A549 (cell line): ENCODE measurements around the gene PAIP1. TPM values are rescaled to one million over a fixed set of nuclear protein-coding genes. Genes with fewer than 3 reads are reported as not detected.

Experiments
- ATAC-seq, 2 experiments: fragments of 200-7000 bp in 1 of 2; fragments of >200 bp in 1 of 2; cut with Nextera tagmentation in 1 of 2; cut with Tn5 transposase in 1 of 2; 3 replicates each; pipeline versions ENCODE4 v1.8.0 to v1.9.1; 2018 to 2020; ENCODE audit warnings: mild to moderate bottlenecking in 1 of 2, moderate library complexity in 1 of 2
- CTCF ChIA-PET: fragments of 300-600 bp; sonication (Branson Sonifier 250); formaldehyde crosslinking; extraction: SDS; loops from one replicate; lab custom pipeline; 2021; ENCODE audit warnings: antibody characterized with exemption, inconsistent platforms; lab: Yijun Ruan, JAX
- POLR2A ChIA-PET: fragments of 350-600 bp; formaldehyde crosslinking; extraction: SDS; loops from one replicate; lab custom pipeline; 2021; ENCODE audit warnings: antibody characterized with exemption, inconsistent platforms; lab: Yijun Ruan, JAX
- DNase-seq, 2 experiments: peaks; one replicate each; pipeline versions ENCODE4 v3.0.0 to v3.0.0-alpha.2; 2011 to 2016; ENCODE audit warnings: low read depth in 1 of 2, low spot score in 1 of 2
- FAIRE-seq: peaks from 2 replicates; lab custom pipeline; 2011; peaks lifted over from hg19 to GRCh38; lab: Jason Lieb, UNC
- H3K27ac ChIP-seq, 2 experiments: fragments of >200 bp; sonication (Bioruptor Twin); formaldehyde crosslinking; 3 replicates each; pipeline ENCODE4 v1.5.1; 2016 to 2017
- H3K4me1 ChIP-seq: fragments of >200 bp; sonication (Bioruptor Twin); formaldehyde crosslinking; 3 replicates; pipeline ENCODE4 v1.6.1; 2016
- H3K4me2 ChIP-seq: fragments of >200 bp; sonication (Bioruptor Twin); formaldehyde crosslinking; 3 replicates; pipeline ENCODE4 v1.6.1; 2016
- H3K4me3 ChIP-seq: fragments of >200 bp; sonication (Bioruptor Twin); formaldehyde crosslinking; 3 replicates; pipeline ENCODE4 v1.5.1; 2016
- H3K9me3 ChIP-seq: fragments of >200 bp; sonication (Bioruptor Twin); formaldehyde crosslinking; 3 replicates; pipeline ENCODE4 v1.6.1; 2016
- BHLHE40 ChIP-seq: IDR thresholded peaks from 2 replicates; pipeline ENCODE4 v1.6.1; 2012; ENCODE audit warnings: low read depth, low read length, inconsistent platforms
- CHD2 ChIP-seq: fragments of 150-350 bp; IDR thresholded peaks from 2 replicates; pipeline ENCODE4 v1.6.1; 2014; ENCODE audit warnings: low read length; ENCODE audit not compliant: partially characterized antibody
- FOSB ChIP-seq: fragments of 250-450 bp; sonication (Bioruptor Pico); IDR thresholded peaks from 2 replicates; pipeline ENCODE4 v1.5.0; 2020; ENCODE audit warnings: mild to moderate bottlenecking, moderate library complexity
- HDAC2 ChIP-seq: fragments of 200-600 bp; sonication (generic); IDR thresholded peaks from 2 replicates; pipeline ENCODE4 v1.6.1; 2016
- JUN ChIP-seq, 2 experiments: fragments of >200 bp; sonication (Bioruptor Twin); formaldehyde crosslinking; IDR thresholded peaks; 2 replicates in 1 of 2; 3 replicates in 1 of 2; pipeline ENCODE4 v1.6.1; 2016 to 2017
- MAZ ChIP-seq: fragments of 150-350 bp; IDR thresholded peaks from 2 replicates; pipeline ENCODE4 v1.6.1; 2014; ENCODE audit warnings: antibody characterized with exemption, low read depth, low read length, borderline replicate concordance
- NFE2L2 ChIP-seq: fragments of 150-350 bp; conservative IDR thresholded peaks from 2 replicates; pipeline ENCODE4 v1.6.1; 2014; ENCODE audit warnings: low read length
- POLR2AphosphoS2 ChIP-seq: conservative IDR thresholded peaks from 2 replicates; pipeline ENCODE4 v1.6.1; 2012; ENCODE audit warnings: low read length, improper control_type of control experiment, inconsistent platforms
- RARB ChIP-seq: fragments of 250-450 bp; sonication (Bioruptor Pico); IDR thresholded peaks from 2 replicates; pipeline ENCODE4 v1.8.0; 2021; ENCODE audit warnings: mild to moderate bottlenecking, moderate library complexity
- RFX5 ChIP-seq: fragments of 450-650 bp; IDR thresholded peaks from 2 replicates; pipeline ENCODE4 v1.7.1; 2014; ENCODE audit warnings: antibody characterized with exemption, mild to moderate bottlenecking, moderate library complexity
- SREBF2 ChIP-seq: fragments of 450-650 bp; IDR thresholded peaks from 2 replicates; pipeline ENCODE4 v1.6.1; 2014; ENCODE audit warnings: mild to moderate bottlenecking, moderate library complexity
- ZC3H11A ChIP-seq: fragments of 450-650 bp; IDR thresholded peaks from 2 replicates; pipeline ENCODE4 v1.6.1; 2014; ENCODE audit warnings: antibody characterized with exemption, mild to moderate bottlenecking
- ZFP36 ChIP-seq: fragments of 450-650 bp; IDR thresholded peaks from 2 replicates; pipeline ENCODE4 v1.6.1; 2014; ENCODE audit warnings: borderline replicate concordance; ENCODE audit not compliant: partially characterized antibody
- ZNF302 ChIP-seq: fragments of 250-450 bp; sonication (Bioruptor Pico); IDR thresholded peaks from 2 replicates; pipeline ENCODE4 v1.9.0; 2021; ENCODE audit warnings: inconsistent platforms, mild to moderate bottlenecking, moderate library complexity
- ZSCAN20 ChIP-seq: fragments of 250-450 bp; sonication (Bioruptor Pico); IDR thresholded peaks from 2 replicates; pipeline ENCODE4 v1.8.0; 2022; ENCODE audit warnings: mild to moderate bottlenecking, moderate library complexity
- WGBS: methylation state at CpG from one replicate; pipeline ENCODE4 v1.1.6; 2017; ENCODE audit errors: missing lambda C conversion rate; 5-methylcytosine and 5-hydroxymethylcytosine counted together
- polyA plus RNA-seq, 4 experiments: library from polyadenylated mRNA; depleted of rRNA in 3 of 4; stranded (reverse); fragments of >200 nt; fragmentation: RNase III in 1 of 4; extraction: RNeasy Plus Mini Kit Qiagen cat#74134 plus additional on column Dnase treatment in 1 of 4; gene quantifications; 2 replicates in 3 of 4; 3 replicates in 1 of 4; pipeline ENCODE4 v1.2.3, GENCODE V29; 2011 to 2017
- TF ChIP-seq, protein P1 (sequence below): fragments of 150-350 bp; IDR thresholded peaks from 2 replicates; pipeline ENCODE4 v1.6.1; 2014; ENCODE audit warnings: low read depth, mild to moderate bottlenecking, low read length
- TF ChIP-seq, protein P2 (sequence below): fragments of >200 bp; sonication (Bioruptor Twin); formaldehyde crosslinking; IDR thresholded peaks from 3 replicates; pipeline ENCODE4 v1.5.1; 2016
- TF ChIP-seq, protein P3 (sequence below): fragments of >200 bp; sonication (Bioruptor Twin); formaldehyde crosslinking; IDR thresholded peaks from 2 replicates; pipeline ENCODE4 v1.6.1; 2016
- TF ChIP-seq, protein P4 (sequence below): fragments of 450-650 bp; IDR thresholded peaks from 2 replicates; pipeline ENCODE4 v1.6.1; 2014; ENCODE audit warnings: antibody characterized with exemption
- TF ChIP-seq, protein P5 (sequence below): fragments of 250-450 bp; sonication (Bioruptor Pico); IDR thresholded peaks from 2 replicates; pipeline ENCODE4 v1.5.0; 2021; ENCODE audit warnings: mild to moderate bottlenecking, moderate library complexity, borderline replicate concordance
- TF ChIP-seq, protein P6 (sequence below): fragments of >200 bp; sonication (Bioruptor Twin); formaldehyde crosslinking; IDR thresholded peaks from 3 replicates; pipeline ENCODE4 v1.6.1; 2016
- TF ChIP-seq, protein P7 (sequence below): fragments of 200-600 bp; sonication (generic); IDR thresholded peaks from 2 replicates; pipeline ENCODE4 v1.6.1; 2016; ENCODE audit warnings: antibody characterized with exemption, mild to moderate bottlenecking, moderate library complexity

Gene PAIP1
- polyA plus RNA-seq, 2 of the 4 experiments (the other 2 are of a cell fraction), result 89.6 to 188 TPM

DNA sequence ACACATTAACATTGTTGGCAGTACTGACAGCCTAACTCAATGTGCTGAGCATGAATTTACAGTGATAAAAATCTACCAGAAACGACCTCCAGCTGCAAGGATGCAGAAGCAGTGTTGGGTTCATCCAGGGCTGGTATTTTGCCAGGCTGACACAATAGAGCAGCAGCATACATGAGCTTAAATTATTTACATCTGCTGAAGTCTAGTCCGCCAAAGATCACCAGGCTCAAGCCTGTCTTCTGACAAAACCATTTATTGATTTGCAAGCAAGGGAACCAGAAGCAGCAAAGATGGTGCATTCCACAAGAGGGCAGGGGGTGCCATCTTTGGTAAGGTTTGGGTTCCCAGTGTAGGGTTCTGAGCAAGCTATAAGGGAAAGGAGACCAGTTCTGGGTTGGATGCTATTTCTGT, 33.2 kb downstream of the PAIP1 start:
- DNase-seq, result no peak
- Histone ChIP-seq H3K9me3 (no peaks in the 10 kb centered on the region), H3K27ac (no peak overlapping the region), H3K4me3 (no peak overlapping the region), H3K4me2 (no peak overlapping the region), H3K4me1 (no peaks in the 10 kb centered on the region)
- CTCF ChIA-PET, result interaction anchor here (1.3 to 1.8 kb wide), 3 partner anchors 11 to 634 kb away, joined by 3 to 5 read pairs (median 4); partner anchors contain the start of gene TMEM267
- no peak for FAIRE-seq
- 62% methylated on average over 2 of the region's 2 CpGs for WGBS
- ATAC-seq, result peak; percentile 30 to 51; a peak in 4 of 6 replicates
- POLR2A ChIA-PET, result no interaction called here
- TF ChIP-seq HDAC2, result no peak
- no peak for TF ChIP-seq ZSCAN20
- TF ChIP-seq, protein P1, sequence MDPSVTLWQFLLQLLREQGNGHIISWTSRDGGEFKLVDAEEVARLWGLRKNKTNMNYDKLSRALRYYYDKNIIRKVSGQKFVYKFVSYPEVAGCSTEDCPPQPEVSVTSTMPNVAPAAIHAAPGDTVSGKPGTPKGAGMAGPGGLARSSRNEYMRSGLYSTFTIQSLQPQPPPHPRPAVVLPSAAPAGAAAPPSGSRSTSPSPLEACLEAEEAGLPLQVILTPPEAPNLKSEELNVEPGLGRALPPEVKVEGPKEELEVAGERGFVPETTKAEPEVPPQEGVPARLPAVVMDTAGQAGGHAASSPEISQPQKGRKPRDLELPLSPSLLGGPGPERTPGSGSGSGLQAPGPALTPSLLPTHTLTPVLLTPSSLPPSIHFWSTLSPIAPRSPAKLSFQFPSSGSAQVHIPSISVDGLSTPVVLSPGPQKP, result no peak
- no peak for TF ChIP-seq FOSB (CRISPR knock-in tag)
- TF ChIP-seq CHD2, result no peak
- TF ChIP-seq, protein P2, sequence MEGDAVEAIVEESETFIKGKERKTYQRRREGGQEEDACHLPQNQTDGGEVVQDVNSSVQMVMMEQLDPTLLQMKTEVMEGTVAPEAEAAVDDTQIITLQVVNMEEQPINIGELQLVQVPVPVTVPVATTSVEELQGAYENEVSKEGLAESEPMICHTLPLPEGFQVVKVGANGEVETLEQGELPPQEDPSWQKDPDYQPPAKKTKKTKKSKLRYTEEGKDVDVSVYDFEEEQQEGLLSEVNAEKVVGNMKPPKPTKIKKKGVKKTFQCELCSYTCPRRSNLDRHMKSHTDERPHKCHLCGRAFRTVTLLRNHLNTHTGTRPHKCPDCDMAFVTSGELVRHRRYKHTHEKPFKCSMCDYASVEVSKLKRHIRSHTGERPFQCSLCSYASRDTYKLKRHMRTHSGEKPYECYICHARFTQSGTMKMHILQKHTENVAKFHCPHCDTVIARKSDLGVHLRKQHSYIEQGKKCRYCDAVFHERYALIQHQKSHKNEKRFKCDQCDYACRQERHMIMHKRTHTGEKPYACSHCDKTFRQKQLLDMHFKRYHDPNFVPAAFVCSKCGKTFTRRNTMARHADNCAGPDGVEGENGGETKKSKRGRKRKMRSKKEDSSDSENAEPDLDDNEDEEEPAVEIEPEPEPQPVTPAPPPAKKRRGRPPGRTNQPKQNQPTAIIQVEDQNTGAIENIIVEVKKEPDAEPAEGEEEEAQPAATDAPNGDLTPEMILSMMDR, result no peak
- no peak for TF ChIP-seq NFE2L2
- TF ChIP-seq SREBF2, result no peak
- TF ChIP-seq ZFP36, result no peak
- TF ChIP-seq ZC3H11A, result no peak
- TF ChIP-seq JUN (IDR thresholded peaks at IDR 0.05), result no peak
- TF ChIP-seq RFX5, result no peak
- no peak for TF ChIP-seq BHLHE40
- TF ChIP-seq, protein P3, sequence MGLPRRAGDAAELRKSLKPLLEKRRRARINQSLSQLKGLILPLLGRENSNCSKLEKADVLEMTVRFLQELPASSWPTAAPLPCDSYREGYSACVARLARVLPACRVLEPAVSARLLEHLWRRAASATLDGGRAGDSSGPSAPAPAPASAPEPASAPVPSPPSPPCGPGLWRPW, result no peak

DNA sequence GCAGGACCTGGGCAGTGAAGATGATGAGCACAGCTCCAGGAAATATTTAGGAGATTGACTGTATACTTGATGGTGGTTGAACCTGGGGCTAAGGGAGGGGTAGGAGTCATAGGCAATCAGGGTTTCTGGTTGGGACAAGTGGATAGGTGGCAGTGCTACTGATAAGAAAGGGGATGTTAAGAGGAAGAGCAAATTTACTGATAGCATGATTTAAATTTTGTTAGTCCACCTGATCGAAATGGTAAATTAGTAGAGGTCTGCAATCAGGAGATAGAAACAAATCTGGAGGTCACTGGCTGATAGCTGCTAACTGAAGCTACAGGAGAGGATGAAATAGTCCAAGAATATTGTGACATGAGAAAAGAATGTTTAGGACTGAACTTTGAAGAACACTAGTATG, 36.3 kb downstream of the PAIP1 start:
- Histone ChIP-seq H3K4me1 (no peaks in the 10 kb centered on the region), H3K9me3 (no peaks in the 10 kb centered on the region)
- CTCF ChIA-PET, result interaction anchor here (1.0 kb wide), 1 partner anchor 20 kb away, joined by 3 read pairs; no protein-coding TSS in a partner anchor
- ATAC-seq (no peak), FAIRE-seq (no peak), DNase-seq (no peak)
- TF ChIP-seq HDAC2 (no peak), ZNF302 (CRISPR knock-in tag) (no peak), SREBF2 (no peak), MAZ (no peak), POLR2AphosphoS2 (no peak), RARB (CRISPR knock-in tag) (no peak)
- TF ChIP-seq, protein P4, sequence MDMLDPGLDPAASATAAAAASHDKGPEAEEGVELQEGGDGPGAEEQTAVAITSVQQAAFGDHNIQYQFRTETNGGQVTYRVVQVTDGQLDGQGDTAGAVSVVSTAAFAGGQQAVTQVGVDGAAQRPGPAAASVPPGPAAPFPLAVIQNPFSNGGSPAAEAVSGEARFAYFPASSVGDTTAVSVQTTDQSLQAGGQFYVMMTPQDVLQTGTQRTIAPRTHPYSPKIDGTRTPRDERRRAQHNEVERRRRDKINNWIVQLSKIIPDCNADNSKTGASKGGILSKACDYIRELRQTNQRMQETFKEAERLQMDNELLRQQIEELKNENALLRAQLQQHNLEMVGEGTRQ, result no peak
- TF ChIP-seq, protein P5, sequence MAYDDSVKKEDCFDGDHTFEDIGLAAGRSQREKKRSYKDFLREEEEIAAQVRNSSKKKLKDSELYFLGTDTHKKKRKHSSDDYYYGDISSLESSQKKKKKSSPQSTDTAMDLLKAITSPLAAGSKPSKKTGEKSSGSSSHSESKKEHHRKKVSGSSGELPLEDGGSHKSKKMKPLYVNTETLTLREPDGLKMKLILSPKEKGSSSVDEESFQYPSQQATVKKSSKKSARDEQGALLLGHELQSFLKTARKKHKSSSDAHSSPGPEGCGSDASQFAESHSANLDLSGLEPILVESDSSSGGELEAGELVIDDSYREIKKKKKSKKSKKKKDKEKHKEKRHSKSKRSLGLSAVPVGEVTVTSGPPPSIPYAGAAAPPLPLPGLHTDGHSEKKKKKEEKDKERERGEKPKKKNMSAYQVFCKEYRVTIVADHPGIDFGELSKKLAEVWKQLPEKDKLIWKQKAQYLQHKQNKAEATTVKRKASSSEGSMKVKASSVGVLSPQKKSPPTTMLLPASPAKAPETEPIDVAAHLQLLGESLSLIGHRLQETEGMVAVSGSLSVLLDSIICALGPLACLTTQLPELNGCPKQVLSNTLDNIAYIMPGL, result no peak
- TF ChIP-seq, protein P6, sequence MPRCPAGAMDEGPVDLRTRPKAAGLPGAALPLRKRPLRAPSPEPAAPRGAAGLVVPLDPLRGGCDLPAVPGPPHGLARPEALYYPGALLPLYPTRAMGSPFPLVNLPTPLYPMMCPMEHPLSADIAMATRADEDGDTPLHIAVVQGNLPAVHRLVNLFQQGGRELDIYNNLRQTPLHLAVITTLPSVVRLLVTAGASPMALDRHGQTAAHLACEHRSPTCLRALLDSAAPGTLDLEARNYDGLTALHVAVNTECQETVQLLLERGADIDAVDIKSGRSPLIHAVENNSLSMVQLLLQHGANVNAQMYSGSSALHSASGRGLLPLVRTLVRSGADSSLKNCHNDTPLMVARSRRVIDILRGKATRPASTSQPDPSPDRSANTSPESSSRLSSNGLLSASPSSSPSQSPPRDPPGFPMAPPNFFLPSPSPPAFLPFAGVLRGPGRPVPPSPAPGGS, result no peak
- TF ChIP-seq, protein P7, sequence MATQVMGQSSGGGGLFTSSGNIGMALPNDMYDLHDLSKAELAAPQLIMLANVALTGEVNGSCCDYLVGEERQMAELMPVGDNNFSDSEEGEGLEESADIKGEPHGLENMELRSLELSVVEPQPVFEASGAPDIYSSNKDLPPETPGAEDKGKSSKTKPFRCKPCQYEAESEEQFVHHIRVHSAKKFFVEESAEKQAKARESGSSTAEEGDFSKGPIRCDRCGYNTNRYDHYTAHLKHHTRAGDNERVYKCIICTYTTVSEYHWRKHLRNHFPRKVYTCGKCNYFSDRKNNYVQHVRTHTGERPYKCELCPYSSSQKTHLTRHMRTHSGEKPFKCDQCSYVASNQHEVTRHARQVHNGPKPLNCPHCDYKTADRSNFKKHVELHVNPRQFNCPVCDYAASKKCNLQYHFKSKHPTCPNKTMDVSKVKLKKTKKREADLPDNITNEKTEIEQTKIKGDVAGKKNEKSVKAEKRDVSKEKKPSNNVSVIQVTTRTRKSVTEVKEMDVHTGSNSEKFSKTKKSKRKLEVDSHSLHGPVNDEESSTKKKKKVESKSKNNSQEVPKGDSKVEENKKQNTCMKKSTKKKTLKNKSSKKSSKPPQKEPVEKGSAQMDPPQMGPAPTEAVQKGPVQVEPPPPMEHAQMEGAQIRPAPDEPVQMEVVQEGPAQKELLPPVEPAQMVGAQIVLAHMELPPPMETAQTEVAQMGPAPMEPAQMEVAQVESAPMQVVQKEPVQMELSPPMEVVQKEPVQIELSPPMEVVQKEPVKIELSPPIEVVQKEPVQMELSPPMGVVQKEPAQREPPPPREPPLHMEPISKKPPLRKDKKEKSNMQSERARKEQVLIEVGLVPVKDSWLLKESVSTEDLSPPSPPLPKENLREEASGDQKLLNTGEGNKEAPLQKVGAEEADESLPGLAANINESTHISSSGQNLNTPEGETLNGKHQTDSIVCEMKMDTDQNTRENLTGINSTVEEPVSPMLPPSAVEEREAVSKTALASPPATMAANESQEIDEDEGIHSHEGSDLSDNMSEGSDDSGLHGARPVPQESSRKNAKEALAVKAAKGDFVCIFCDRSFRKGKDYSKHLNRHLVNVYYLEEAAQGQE, result no peak
- TF ChIP-seq, all 56 proteins: peak for 0
- POLR2A ChIA-PET, result no interaction called here
- WGBS, result 92% methylated on average over 1 of the region's 1 CpG
- Histone ChIP-seq H3K27ac (no peak overlapping the region), H3K4me2 (no peak overlapping the region), H3K4me3 (no peak overlapping the region)
